Erythroblast (primary cell): ENCODE results near the gene DNAJB12.

ENCODE experiments used
- GATA1 ChIP-seq: IDR thresholded peaks from 2 replicates; pipeline ENCODE4 v1.6.1; 2011; ENCODE audit warnings: low read depth, mild to moderate bottlenecking, control low read depth, low read length, moderate library complexity
- POLR2A ChIP-seq: IDR thresholded peaks from 2 replicates; pipeline ENCODE4 v1.6.1; 2011; ENCODE audit warnings: mild to moderate bottlenecking, low read length

DNA sequence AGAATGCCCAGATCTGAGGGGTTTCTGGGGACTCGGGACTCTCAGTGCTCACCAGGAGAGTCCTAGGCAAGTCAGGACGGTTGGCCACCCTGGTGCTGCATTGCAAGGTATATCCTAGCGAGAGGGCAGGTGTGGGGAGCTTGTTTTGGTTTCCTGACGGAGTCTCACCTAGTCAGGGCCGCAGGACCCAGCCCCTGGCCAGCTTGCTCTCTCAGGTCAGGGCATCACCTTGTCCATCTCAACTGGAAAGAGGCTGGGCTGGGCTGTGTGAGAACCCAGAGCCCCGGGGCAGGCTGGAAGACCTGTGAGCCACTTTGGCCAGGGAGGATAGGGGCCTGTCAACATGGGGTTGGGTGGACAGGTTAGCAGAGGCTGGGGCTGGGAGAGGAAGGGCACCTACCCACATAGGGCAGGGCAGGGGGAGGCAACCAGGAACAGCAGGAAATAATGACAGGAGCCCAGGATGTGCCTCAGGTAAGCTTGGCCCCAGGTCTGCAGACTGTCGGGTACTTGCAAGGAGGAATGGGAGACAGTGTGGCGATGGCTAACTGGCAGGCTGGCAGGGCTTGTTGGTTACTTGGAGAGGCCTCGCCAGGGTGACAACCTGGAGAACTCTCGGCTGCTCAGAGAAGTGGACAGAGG is 31.5 kb downstream of the DNAJB12 start:
- TF ChIP-seq POLR2A (no peak), GATA1 (no peak)
